Measurements from ENCODE around the gene RNF17. TPM values are rescaled to one million over a fixed set of nuclear protein-coding genes. Genes with fewer than 3 reads are reported as not detected.

RNF17 gene
- total and polyA plus RNA-seq, 2 donors (not counting 3 experiments of a cell fraction or from before 2014, with no cell fraction given), result 0.30 TPM; not detected in 1

GRCh38 chr13:24866488-24866887 is 102.5 kb downstream of the RNF17 start:
- no peak for FAIRE-seq
- TF ChIP-seq JUN (IDR thresholded peaks at IDR 0.05; ENCODE audit: borderline replicate concordance, insufficient read depth, insufficient read length, low read depth) (no peak), POLR2A (IDR thresholded peaks at IDR 0.05; ENCODE audit: low read depth, low read length) (no peak), FOS (IDR thresholded peaks at IDR 0.05; ENCODE audit: borderline replicate concordance, insufficient read depth, low read length) (no peak), MYC (IDR thresholded peaks at IDR 0.05; ENCODE audit: low read depth, low read length) (no peak), GATA2 (IDR thresholded peaks at IDR 0.05; ENCODE audit: insufficient read depth, insufficient read length, low read depth, low read length) (no peak), POLR2AphosphoS5 (IDR thresholded peaks at IDR 0.05; ENCODE audit: insufficient read depth, low read depth, low read length) (no peak), EZH2 (IDR thresholded peaks at IDR 0.05; ENCODE audit: borderline replicate concordance, low read depth, low read length, severe bottlenecking) (no peak)
- TF ChIP-seq, protein P1, sequence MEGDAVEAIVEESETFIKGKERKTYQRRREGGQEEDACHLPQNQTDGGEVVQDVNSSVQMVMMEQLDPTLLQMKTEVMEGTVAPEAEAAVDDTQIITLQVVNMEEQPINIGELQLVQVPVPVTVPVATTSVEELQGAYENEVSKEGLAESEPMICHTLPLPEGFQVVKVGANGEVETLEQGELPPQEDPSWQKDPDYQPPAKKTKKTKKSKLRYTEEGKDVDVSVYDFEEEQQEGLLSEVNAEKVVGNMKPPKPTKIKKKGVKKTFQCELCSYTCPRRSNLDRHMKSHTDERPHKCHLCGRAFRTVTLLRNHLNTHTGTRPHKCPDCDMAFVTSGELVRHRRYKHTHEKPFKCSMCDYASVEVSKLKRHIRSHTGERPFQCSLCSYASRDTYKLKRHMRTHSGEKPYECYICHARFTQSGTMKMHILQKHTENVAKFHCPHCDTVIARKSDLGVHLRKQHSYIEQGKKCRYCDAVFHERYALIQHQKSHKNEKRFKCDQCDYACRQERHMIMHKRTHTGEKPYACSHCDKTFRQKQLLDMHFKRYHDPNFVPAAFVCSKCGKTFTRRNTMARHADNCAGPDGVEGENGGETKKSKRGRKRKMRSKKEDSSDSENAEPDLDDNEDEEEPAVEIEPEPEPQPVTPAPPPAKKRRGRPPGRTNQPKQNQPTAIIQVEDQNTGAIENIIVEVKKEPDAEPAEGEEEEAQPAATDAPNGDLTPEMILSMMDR (IDR thresholded peaks at IDR 0.05; ENCODE audit: extremely low read depth in 1 of 2, insufficient read depth in 1 of 2, low read depth in 1 of 2, low read length in 2 of 2), result no peak
- TF ChIP-seq, protein P2, sequence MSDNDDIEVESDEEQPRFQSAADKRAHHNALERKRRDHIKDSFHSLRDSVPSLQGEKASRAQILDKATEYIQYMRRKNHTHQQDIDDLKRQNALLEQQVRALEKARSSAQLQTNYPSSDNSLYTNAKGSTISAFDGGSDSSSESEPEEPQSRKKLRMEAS (IDR thresholded peaks at IDR 0.05; ENCODE audit: insufficient read depth, insufficient read length), result no peak
- H3K27me3 ChIP-seq (ENCODE audit: control insufficient read depth in 2 of 2, insufficient read depth in 2 of 2, low read length in 2 of 2), result peaks cover 8 to 36% of the 10 kb centered on the region in 2 experiments
- no peaks in the 10 kb centered on the region for H3K36me3 ChIP-seq (ENCODE audit: control insufficient read depth in 2 of 2, extremely low read depth in 1 of 2, insufficient read depth in 2 of 2, low read length in 2 of 2)
- no peaks in the 10 kb centered on the region for H4K20me1 ChIP-seq (replicated peaks; ENCODE audit: control insufficient read depth, extremely low read depth, insufficient read depth, low read length)
- no peaks in the 10 kb centered on the region for H3K79me2 ChIP-seq (ENCODE audit: control insufficient read depth, insufficient read depth, low read length)
- H3K4me1 ChIP-seq (ENCODE audit: control insufficient read depth, extremely low read depth, insufficient read depth, low read length), result no peaks in the 10 kb centered on the region
- no peak overlapping the region for H2AFZ ChIP-seq (ENCODE audit: low read depth, low read length)
- H3K4me2 ChIP-seq (ENCODE audit: insufficient read depth, low read length), result no peak overlapping the region
- no peak for DNase-seq (ENCODE audit: low read depth, low spot score)
- dilution Hi-C loops (cut with MboI; ENCODE audit: extremely low pct_ligation_motif_present, low sequenced_read_pairs), result no loop called here
- BruUV-seq (replicated peaks), result no TSS peak
- no peak overlapping the region for H3K4me3 ChIP-seq (replicated peaks in 1 of 3; ENCODE audit: insufficient read depth in 1 of 3, low read depth in 1 of 3, low read length in 3 of 3)
- no peak overlapping the region for H3K9ac ChIP-seq (replicated peaks; ENCODE audit: extremely low read depth, insufficient read depth, low read length)
- POLR2A ChIA-PET, result no interaction called here
- H3K27ac ChIP-seq (ENCODE audit: insufficient read depth, low read depth, low read length), result no peak overlapping the region
- CTCF ChIA-PET, result interaction anchor here (0.8 to 2.5 kb wide), 5 partner anchors 15 to 129 kb away, joined by 3 to 22 read pairs (median 6); no protein-coding TSS in a partner anchor
- H3K9me3 ChIP-seq (replicated peaks; ENCODE audit: control insufficient read depth, insufficient read depth, low read length), result no peaks in the 10 kb centered on the region
- intact Hi-C loops (cut with micrococcal nuclease), result loop anchor here (5.0 kb wide), 1 partner anchor 101 kb away; no protein-coding TSS in a partner anchor
- no peaks in the 10 kb centered on the region for H3K9me1 ChIP-seq (replicated peaks; ENCODE audit: control insufficient read depth, extremely low read depth, insufficient read depth, low read length)

All from endothelial cell of umbilical vein (primary cell).